HEK293 (cell line): ENCODE data around the gene KIF4A.

ENCODE experiments used
- MEIS1 ChIP-seq: sonication (generic); formaldehyde crosslinking; IDR thresholded peaks from 2 replicates; pipeline ENCODE4 v1.8.1; 2022; ENCODE audit warnings: missing genetic modification reagents, mild to moderate bottlenecking, borderline replicate concordance
- SCRT2 ChIP-seq: fragments of 450-650 bp; formaldehyde crosslinking; IDR thresholded peaks from 2 replicates; pipeline ENCODE4 v1.5.1; 2016; ENCODE audit warnings: missing biosample characterization, missing genetic modification characterization
- SP7 ChIP-seq: fragments of 450-650 bp; formaldehyde crosslinking; IDR thresholded peaks from 2 replicates; pipeline ENCODE4 v1.5.1; 2016; ENCODE audit warnings: missing biosample characterization, missing genetic modification characterization
- ZBTB8A ChIP-seq: fragments of 450-650 bp; formaldehyde crosslinking; IDR thresholded peaks from 2 replicates; pipeline ENCODE4 v1.5.1; 2016; ENCODE audit warnings: missing biosample characterization, missing genetic modification characterization
- ZNF311 ChIP-seq: fragments of 450-650 bp; formaldehyde crosslinking; IDR thresholded peaks from 2 replicates; pipeline ENCODE4 v1.5.1; 2017; ENCODE audit warnings: missing biosample characterization, missing genetic modification characterization, borderline replicate concordance
- ZNF501 ChIP-seq: fragments of 450-650 bp; formaldehyde crosslinking; IDR thresholded peaks from 2 replicates; pipeline ENCODE4 v1.5.1; 2016; ENCODE audit warnings: missing biosample characterization, missing genetic modification characterization
- ZNF529 ChIP-seq: fragments of 450-650 bp; formaldehyde crosslinking; IDR thresholded peaks from 2 replicates; pipeline ENCODE4 v1.5.1; 2017; ENCODE audit warnings: missing genetic modification characterization, missing biosample characterization; ENCODE audit not compliant: insufficient replicate concordance
- ZNF558 ChIP-seq: fragments of 450-650 bp; formaldehyde crosslinking; IDR thresholded peaks from 2 replicates; pipeline ENCODE4 v1.5.1; 2016; ENCODE audit warnings: missing biosample characterization, missing genetic modification characterization
- ZNF610 ChIP-seq: fragments of 450-650 bp; formaldehyde crosslinking; IDR thresholded peaks from 2 replicates; pipeline ENCODE4 v1.5.1; 2016; ENCODE audit warnings: missing biosample characterization, missing genetic modification characterization, borderline replicate concordance
- ZNF623 ChIP-seq: fragments of 450-650 bp; formaldehyde crosslinking; IDR thresholded peaks from 2 replicates; pipeline ENCODE4 v1.5.1; 2016; ENCODE audit warnings: missing biosample characterization, missing genetic modification characterization
- ZNF654 ChIP-seq: fragments of 450-650 bp; formaldehyde crosslinking; IDR thresholded peaks from 2 replicates; pipeline ENCODE4 v1.5.1; 2016; ENCODE audit warnings: low read depth, missing biosample characterization, missing genetic modification characterization
- ZSCAN23 ChIP-seq: fragments of 450-650 bp; formaldehyde crosslinking; IDR thresholded peaks from 2 replicates; pipeline ENCODE4 v1.5.1; 2016; ENCODE audit warnings: missing biosample characterization, missing genetic modification characterization
- TF ChIP-seq, protein P1 (sequence below): fragments of 450-650 bp; formaldehyde crosslinking; IDR thresholded peaks from 2 replicates; pipeline ENCODE4 v1.5.1; 2016; ENCODE audit warnings: missing biosample characterization, missing genetic modification characterization, borderline replicate concordance
- TF ChIP-seq, protein P2 (sequence below): fragments of 450-650 bp; formaldehyde crosslinking; IDR thresholded peaks from 2 replicates; pipeline ENCODE4 v1.5.1; 2017; ENCODE audit warnings: missing biosample characterization, missing genetic modification characterization
- TF ChIP-seq, protein P3 (sequence below): fragments of 450-650 bp; formaldehyde crosslinking; optimal IDR thresholded peaks from 2 replicates; pipeline ENCODE3; 2016; ENCODE audit warnings: missing biosample characterization, mild to moderate bottlenecking, missing genetic modification characterization
- TF ChIP-seq, protein P4 (sequence below): fragments of 450-650 bp; formaldehyde crosslinking; IDR thresholded peaks from 2 replicates; pipeline ENCODE4 v1.5.0; 2017; ENCODE audit warnings: missing biosample characterization, missing genetic modification characterization, borderline replicate concordance
- TF ChIP-seq, protein P5 (sequence below): fragments of 450-650 bp; formaldehyde crosslinking; IDR thresholded peaks from 2 replicates; pipeline ENCODE4 v1.5.1; 2016; ENCODE audit warnings: missing biosample characterization, missing genetic modification characterization
- TF ChIP-seq, protein P6 (sequence below): fragments of 450-650 bp; formaldehyde crosslinking; IDR thresholded peaks from 2 replicates; pipeline ENCODE4 v1.5.1; 2016; ENCODE audit warnings: missing biosample characterization, missing genetic modification characterization
- TF ChIP-seq, protein P7 (sequence below): fragments of 450-650 bp; formaldehyde crosslinking; IDR thresholded peaks from 2 replicates; pipeline ENCODE4 v1.5.1; 2017; ENCODE audit warnings: missing biosample characterization, mild to moderate bottlenecking, missing genetic modification characterization, moderate library complexity

Gene KIF4A

DNA sequence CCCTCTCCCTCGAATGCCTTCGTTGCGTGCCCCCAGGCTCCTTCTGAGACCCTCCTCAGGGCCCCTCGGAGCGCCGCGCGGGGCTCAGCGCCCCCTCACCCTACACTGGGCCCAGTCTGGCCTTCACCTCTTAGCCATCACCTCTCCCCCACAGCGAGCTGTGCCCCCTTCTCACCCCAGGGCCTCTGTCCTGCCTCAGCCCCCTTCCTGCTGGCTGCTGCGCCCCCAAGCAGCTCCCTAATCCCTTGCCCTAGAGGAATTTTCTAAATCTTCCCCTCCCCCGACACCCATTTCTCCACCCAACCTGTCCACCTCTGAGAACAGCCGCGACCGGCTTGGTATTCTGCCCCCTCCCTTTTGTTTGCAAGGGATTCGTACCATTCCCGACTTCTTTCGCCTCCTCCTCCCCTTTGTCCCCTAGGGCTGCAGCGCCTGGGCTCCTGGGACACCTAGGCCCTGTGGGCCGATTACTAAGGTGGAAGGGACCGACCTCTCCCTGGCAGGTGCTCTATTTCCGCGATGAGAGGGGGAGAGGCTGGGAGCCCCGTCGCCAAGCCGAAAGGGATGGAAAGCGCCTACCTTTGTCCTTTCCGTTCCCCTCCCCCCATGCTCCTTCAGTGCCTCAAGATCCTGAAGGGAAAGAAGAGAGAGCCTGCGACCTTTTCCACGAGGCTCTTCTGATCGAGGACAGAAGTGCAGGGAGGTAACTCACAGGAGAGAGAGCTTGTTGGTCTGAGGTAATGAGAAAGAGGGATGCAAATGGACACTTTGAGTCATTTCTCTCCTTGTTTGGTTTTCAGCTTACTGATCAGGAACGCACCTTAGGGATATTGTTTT lies 165.7 kb downstream of the KIF4A start (continued):
- TF ChIP-seq, protein P1, sequence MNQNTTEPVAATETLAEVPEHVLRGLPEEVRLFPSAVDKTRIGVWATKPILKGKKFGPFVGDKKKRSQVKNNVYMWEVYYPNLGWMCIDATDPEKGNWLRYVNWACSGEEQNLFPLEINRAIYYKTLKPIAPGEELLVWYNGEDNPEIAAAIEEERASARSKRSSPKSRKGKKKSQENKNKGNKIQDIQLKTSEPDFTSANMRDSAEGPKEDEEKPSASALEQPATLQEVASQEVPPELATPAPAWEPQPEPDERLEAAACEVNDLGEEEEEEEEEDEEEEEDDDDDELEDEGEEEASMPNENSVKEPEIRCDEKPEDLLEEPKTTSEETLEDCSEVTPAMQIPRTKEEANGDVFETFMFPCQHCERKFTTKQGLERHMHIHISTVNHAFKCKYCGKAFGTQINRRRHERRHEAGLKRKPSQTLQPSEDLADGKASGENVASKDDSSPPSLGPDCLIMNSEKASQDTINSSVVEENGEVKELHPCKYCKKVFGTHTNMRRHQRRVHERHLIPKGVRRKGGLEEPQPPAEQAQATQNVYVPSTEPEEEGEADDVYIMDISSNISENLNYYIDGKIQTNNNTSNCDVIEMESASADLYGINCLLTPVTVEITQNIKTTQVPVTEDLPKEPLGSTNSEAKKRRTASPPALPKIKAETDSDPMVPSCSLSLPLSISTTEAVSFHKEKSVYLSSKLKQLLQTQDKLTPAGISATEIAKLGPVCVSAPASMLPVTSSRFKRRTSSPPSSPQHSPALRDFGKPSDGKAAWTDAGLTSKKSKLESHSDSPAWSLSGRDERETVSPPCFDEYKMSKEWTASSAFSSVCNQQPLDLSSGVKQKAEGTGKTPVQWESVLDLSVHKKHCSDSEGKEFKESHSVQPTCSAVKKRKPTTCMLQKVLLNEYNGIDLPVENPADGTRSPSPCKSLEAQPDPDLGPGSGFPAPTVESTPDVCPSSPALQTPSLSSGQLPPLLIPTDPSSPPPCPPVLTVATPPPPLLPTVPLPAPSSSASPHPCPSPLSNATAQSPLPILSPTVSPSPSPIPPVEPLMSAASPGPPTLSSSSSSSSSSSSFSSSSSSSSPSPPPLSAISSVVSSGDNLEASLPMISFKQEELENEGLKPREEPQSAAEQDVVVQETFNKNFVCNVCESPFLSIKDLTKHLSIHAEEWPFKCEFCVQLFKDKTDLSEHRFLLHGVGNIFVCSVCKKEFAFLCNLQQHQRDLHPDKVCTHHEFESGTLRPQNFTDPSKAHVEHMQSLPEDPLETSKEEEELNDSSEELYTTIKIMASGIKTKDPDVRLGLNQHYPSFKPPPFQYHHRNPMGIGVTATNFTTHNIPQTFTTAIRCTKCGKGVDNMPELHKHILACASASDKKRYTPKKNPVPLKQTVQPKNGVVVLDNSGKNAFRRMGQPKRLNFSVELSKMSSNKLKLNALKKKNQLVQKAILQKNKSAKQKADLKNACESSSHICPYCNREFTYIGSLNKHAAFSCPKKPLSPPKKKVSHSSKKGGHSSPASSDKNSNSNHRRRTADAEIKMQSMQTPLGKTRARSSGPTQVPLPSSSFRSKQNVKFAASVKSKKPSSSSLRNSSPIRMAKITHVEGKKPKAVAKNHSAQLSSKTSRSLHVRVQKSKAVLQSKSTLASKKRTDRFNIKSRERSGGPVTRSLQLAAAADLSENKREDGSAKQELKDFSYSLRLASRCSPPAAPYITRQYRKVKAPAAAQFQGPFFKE (tag by site-specific recombination): no peak
- TF ChIP-seq ZNF558 (tag by site-specific recombination) (no peak), ZNF529 (tag by site-specific recombination) (no peak), ZNF654 (tag by site-specific recombination) (no peak), ZNF610 (tag by site-specific recombination) (no peak), ZNF501 (tag by site-specific recombination) (no peak), ZNF623 (tag by site-specific recombination) (no peak), MEIS1 (CRISPR knock-in tag) (no peak), ZNF311 (no peak), SCRT2 (tag by site-specific recombination) (no peak), ZBTB8A (tag by site-specific recombination) (0 out of 2 replicates have a peak, but pooled peaks have one; percentile 43), SP7 (tag by site-specific recombination) (no peak), ZSCAN23 (tag by site-specific recombination) (no peak)
- TF ChIP-seq, protein P2, sequence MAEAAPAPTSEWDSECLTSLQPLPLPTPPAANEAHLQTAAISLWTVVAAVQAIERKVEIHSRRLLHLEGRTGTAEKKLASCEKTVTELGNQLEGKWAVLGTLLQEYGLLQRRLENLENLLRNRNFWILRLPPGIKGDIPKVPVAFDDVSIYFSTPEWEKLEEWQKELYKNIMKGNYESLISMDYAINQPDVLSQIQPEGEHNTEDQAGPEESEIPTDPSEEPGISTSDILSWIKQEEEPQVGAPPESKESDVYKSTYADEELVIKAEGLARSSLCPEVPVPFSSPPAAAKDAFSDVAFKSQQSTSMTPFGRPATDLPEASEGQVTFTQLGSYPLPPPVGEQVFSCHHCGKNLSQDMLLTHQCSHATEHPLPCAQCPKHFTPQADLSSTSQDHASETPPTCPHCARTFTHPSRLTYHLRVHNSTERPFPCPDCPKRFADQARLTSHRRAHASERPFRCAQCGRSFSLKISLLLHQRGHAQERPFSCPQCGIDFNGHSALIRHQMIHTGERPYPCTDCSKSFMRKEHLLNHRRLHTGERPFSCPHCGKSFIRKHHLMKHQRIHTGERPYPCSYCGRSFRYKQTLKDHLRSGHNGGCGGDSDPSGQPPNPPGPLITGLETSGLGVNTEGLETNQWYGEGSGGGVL (tag by site-specific recombination): no peak
- TF ChIP-seq, protein P3, sequence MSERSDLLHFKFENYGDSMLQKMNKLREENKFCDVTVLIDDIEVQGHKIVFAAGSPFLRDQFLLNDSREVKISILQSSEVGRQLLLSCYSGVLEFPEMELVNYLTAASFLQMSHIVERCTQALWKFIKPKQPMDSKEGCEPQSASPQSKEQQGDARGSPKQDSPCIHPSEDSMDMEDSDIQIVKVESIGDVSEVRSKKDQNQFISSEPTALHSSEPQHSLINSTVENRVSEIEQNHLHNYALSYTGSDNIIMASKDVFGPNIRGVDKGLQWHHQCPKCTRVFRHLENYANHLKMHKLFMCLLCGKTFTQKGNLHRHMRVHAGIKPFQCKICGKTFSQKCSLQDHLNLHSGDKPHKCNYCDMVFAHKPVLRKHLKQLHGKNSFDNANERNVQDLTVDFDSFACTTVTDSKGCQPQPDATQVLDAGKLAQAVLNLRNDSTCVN (tag by site-specific recombination): peak; percentile 41
- TF ChIP-seq, protein P4, sequence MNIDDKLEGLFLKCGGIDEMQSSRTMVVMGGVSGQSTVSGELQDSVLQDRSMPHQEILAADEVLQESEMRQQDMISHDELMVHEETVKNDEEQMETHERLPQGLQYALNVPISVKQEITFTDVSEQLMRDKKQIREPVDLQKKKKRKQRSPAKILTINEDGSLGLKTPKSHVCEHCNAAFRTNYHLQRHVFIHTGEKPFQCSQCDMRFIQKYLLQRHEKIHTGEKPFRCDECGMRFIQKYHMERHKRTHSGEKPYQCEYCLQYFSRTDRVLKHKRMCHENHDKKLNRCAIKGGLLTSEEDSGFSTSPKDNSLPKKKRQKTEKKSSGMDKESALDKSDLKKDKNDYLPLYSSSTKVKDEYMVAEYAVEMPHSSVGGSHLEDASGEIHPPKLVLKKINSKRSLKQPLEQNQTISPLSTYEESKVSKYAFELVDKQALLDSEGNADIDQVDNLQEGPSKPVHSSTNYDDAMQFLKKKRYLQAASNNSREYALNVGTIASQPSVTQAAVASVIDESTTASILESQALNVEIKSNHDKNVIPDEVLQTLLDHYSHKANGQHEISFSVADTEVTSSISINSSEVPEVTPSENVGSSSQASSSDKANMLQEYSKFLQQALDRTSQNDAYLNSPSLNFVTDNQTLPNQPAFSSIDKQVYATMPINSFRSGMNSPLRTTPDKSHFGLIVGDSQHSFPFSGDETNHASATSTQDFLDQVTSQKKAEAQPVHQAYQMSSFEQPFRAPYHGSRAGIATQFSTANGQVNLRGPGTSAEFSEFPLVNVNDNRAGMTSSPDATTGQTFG: no peak
- TF ChIP-seq, protein P5, sequence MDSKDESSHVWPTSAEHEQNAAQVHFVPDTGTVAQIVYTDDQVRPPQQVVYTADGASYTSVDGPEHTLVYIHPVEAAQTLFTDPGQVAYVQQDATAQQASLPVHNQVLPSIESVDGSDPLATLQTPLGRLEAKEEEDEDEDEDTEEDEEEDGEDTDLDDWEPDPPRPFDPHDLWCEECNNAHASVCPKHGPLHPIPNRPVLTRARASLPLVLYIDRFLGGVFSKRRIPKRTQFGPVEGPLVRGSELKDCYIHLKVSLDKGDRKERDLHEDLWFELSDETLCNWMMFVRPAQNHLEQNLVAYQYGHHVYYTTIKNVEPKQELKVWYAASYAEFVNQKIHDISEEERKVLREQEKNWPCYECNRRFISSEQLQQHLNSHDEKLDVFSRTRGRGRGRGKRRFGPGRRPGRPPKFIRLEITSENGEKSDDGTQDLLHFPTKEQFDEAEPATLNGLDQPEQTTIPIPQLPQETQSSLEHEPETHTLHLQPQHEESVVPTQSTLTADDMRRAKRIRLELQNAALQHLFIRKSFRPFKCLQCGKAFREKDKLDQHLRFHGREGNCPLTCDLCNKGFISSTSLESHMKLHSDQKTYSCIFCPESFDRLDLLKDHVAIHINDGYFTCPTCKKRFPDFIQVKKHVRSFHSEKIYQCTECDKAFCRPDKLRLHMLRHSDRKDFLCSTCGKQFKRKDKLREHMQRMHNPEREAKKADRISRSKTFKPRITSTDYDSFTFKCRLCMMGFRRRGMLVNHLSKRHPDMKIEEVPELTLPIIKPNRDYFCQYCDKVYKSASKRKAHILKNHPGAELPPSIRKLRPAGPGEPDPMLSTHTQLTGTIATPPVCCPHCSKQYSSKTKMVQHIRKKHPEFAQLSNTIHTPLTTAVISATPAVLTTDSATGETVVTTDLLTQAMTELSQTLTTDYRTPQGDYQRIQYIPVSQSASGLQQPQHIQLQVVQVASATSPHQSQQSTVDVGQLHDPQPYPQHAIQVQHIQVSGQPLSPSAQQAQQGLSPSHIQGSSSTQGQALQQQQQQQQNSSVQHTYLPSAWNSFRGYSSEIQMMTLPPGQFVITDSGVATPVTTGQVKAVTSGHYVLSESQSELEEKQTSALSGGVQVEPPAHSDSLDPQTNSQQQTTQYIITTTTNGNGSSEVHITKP (tag by site-specific recombination): no peak
- TF ChIP-seq, protein P6, sequence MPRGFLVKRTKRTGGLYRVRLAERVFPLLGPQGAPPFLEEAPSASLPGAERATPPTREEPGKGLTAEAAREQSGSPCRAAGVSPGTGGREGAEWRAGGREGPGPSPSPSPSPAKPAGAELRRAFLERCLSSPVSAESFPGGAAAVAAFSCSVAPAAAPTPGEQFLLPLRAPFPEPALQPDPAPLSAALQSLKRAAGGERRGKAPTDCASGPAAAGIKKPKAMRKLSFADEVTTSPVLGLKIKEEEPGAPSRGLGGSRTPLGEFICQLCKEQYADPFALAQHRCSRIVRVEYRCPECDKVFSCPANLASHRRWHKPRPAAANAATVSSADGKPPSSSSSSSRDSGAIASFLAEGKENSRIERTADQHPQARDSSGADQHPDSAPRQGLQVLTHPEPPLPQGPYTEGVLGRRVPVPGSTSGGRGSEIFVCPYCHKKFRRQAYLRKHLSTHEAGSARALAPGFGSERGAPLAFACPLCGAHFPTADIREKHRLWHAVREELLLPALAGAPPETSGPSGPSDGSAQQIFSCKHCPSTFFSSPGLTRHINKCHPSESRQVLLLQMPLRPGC (tag by site-specific recombination): no peak
- TF ChIP-seq, protein P7, sequence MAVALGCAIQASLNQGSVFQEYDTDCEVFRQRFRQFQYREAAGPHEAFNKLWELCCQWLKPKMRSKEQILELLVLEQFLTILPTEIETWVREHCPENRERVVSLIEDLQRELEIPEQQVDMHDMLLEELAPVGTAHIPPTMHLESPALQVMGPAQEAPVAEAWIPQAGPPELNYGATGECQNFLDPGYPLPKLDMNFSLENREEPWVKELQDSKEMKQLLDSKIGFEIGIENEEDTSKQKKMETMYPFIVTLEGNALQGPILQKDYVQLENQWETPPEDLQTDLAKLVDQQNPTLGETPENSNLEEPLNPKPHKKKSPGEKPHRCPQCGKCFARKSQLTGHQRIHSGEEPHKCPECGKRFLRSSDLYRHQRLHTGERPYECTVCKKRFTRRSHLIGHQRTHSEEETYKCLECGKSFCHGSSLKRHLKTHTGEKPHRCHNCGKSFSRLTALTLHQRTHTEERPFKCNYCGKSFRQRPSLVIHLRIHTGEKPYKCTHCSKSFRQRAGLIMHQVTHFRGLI (tag by site-specific recombination): no peak
